K562 (cell line): ENCODE data around the gene COL7A1. TPM values are rescaled to one million over a fixed set of nuclear protein-coding genes. Genes with fewer than 3 reads are reported as not detected.

Experiments
- ATAC-seq: fragments of 200-7000 bp; cut with Tn5 transposase; 3 replicates; pipeline ENCODE4 v1.9.1; 2020; ENCODE audit warnings: moderate library complexity
- BruUV-seq: library from RNA; stranded (reverse); fragments of 400-500 nt; replicated peaks from 2 replicates; lab custom pipeline; 2021; lab: Mats Ljungman, UMichigan
- CTCF ChIA-PET: fragments of 300-600 bp; formaldehyde crosslinking; extraction: SDS; loops from one replicate; lab custom pipeline; 2021; ENCODE audit warnings: low intra/inter-chr PET ratio; lab: Yijun Ruan, JAX
- POLR2A ChIA-PET: fragments of 300-600, 350-650 bp; sonication (Branson Sonifier 250); formaldehyde crosslinking; extraction: SDS; loops from one replicate; lab custom pipeline; 2021; ENCODE audit warnings: antibody characterized with exemption, inconsistent platforms; lab: Yijun Ruan, JAX
- DNase-seq, 4 experiments: peaks; one replicate each; pipeline versions ENCODE4 v3.0.0 to v3.0.0-alpha.2; 2011 to 2018; ENCODE audit warnings: low spot score in 3 of 4, mixed read lengths in 3 of 4; ENCODE audit errors: extremely low read depth in 1 of 4
- FAIRE-seq: peaks from 2 replicates; lab custom pipeline; 2011; peaks lifted over from hg19 to GRCh38; lab: Jason Lieb, UNC
- H2AFZ ChIP-seq: 2 replicates; pipeline ENCODE4 v1.6.0; 2011; ENCODE audit warnings: low read depth, low read length, control low read depth, inconsistent platforms
- H3K27ac ChIP-seq: fragments of 200-600 bp; 3 replicates; pipeline ENCODE4 v1.8.0; 2011; ENCODE audit warnings: low read depth, mild to moderate bottlenecking, control low read depth, inconsistent platforms, low read length, moderate library complexity, mixed read lengths; ENCODE audit errors: extremely low read depth
- H3K27me3 ChIP-seq, 2 experiments: fragments of 300-600 bp in 1 of 2; 2 replicates in 1 of 2; 3 replicates in 1 of 2; pipeline versions ENCODE4 v1.6.0 to v1.8.0; 2011; ENCODE audit warnings: inconsistent platforms in 2 of 2, low read length in 2 of 2, mild to moderate bottlenecking in 1 of 2, mixed read lengths in 1 of 2, moderate library complexity in 1 of 2; ENCODE audit not compliant: control insufficient read depth in 2 of 2, insufficient read depth in 2 of 2
- H3K36me3 ChIP-seq: fragments of 300-600 bp; 3 replicates; pipeline ENCODE4 v1.8.0; 2011; ENCODE audit warnings: mild to moderate bottlenecking, low read length, inconsistent platforms; ENCODE audit not compliant: control insufficient read depth, insufficient read depth
- H3K4me1 ChIP-seq, 2 experiments: fragments of 200-600 bp in 1 of 2; replicated peaks in 1 of 2; 2 replicates in 1 of 2; 3 replicates in 1 of 2; pipeline versions ENCODE4 v1.5.1 to v1.8.0; 2011; ENCODE audit warnings: inconsistent platforms in 2 of 2, low read length in 2 of 2, mild to moderate bottlenecking in 1 of 2, mixed read lengths in 1 of 2, moderate library complexity in 1 of 2; ENCODE audit not compliant: control insufficient read depth in 2 of 2, insufficient read depth in 2 of 2
- H3K4me2 ChIP-seq: 2 replicates; pipeline ENCODE4 v1.6.1; 2011; ENCODE audit warnings: low read length, control low read depth, inconsistent platforms, mixed read lengths; ENCODE audit not compliant: insufficient read depth
- H3K4me3 ChIP-seq: fragments of 200-600 bp; sonication (generic), shearing (Covaris generic); 2 replicates; pipeline ENCODE4 v1.5.1; 2016; ENCODE audit warnings: control low read depth, inconsistent platforms
- H3K79me2 ChIP-seq: fragments of 200-600 bp; 3 replicates; pipeline ENCODE4 v1.8.0; 2011; ENCODE audit warnings: low read length, inconsistent platforms; ENCODE audit not compliant: control insufficient read depth, insufficient read depth
- H3K9ac ChIP-seq, 2 experiments: 2 replicates each; pipeline versions ENCODE4 v1.6.0 to v1.6.1; 2011; ENCODE audit warnings: low read depth in 2 of 2, low read length in 2 of 2, control low read depth in 1 of 2, inconsistent platforms in 1 of 2, mild to moderate bottlenecking in 1 of 2, mixed read lengths in 1 of 2; ENCODE audit not compliant: insufficient read depth in 1 of 2
- H3K9me1 ChIP-seq: one replicate; pipeline ENCODE4 v1.6.0; 2011; ENCODE audit warnings: inconsistent platforms, mild to moderate bottlenecking, low read length, moderate library complexity; ENCODE audit not compliant: control insufficient read depth, insufficient read depth
- H3K9me3 ChIP-seq: replicated peaks from 2 replicates; pipeline ENCODE4 v1.5.1; 2011; ENCODE audit warnings: low read depth, low read length, inconsistent platforms; ENCODE audit not compliant: control insufficient read depth, insufficient read depth
- H4K20me1 ChIP-seq: replicated peaks from 2 replicates; pipeline ENCODE4 v1.6.1; 2011; ENCODE audit warnings: low read length, inconsistent platforms, mixed read lengths; ENCODE audit not compliant: control insufficient read depth, insufficient read depth
- JUND ChIP-seq, 2 experiments: IDR thresholded peaks; 2 replicates in 1 of 2; 3 replicates in 1 of 2; pipeline ENCODE4 v1.6.1; 2011; ENCODE audit warnings: borderline replicate concordance in 2 of 2, low read depth in 2 of 2, low read length in 2 of 2, improper control_type of control experiment in 1 of 2, missing biosample characterization in 1 of 2, missing genetic modification characterization in 1 of 2, missing genetic modification reagents in 1 of 2
- WGBS: fragments of 100-300 bp; shearing (Covaris generic); methylation state at CpG from one replicate; pipeline ENCODE4 v1.1.6; 2016; ENCODE audit warnings: low coverage, mixed read lengths; ENCODE audit not compliant: insufficient coverage; ENCODE audit errors: missing lambda C conversion rate; 5-methylcytosine and 5-hydroxymethylcytosine counted together
- in situ Hi-C: fragments of 300-500 bp; cut with MboI; formaldehyde crosslinking; loops from 4 replicates; pipeline ENCODE4 v1.15.0; 2018; ENCODE audit warnings: inconsistent platforms, mixed read lengths
- intact Hi-C: fragments of 100-400 bp; cut with micrococcal nuclease; formaldehyde crosslinking; loops from 2 replicates; pipeline ENCODE4 v1.14.2; 2022
- polyA plus RNA-seq, 8 experiments: library from polyadenylated mRNA; depleted of rRNA in 4 of 8; stranded (reverse) in 5 of 8; unstranded in 3 of 8; fragments of >200 nt; fragmentation: Nextera tagmentation in 2 of 8; fragmentation: Illumina TruSeq in 1 of 8; extraction: Ambion mirVana in 2 of 8; extraction: Trizol in 1 of 8; gene quantifications; 2 replicates each; pipeline versions ENCODE4 v1.2.1 to v1.2.3, GENCODE V29; 2011 to 2014; ENCODE audit warnings: inconsistent platforms in 1 of 8, missing spikeins in 1 of 8
- total RNA-seq, 7 experiments: library from RNA; depleted of rRNA in 6 of 7; stranded (reverse); fragments of >200 nt in 6 of 7; fragmentation: Illumina TruSeq in 2 of 7; extraction: Trizol in 2 of 7; gene quantifications; 2 replicates each; pipeline versions ENCODE4 v1.2.1 to v1.2.3, GENCODE V29; 2011 to 2021; ENCODE audit warnings: low replicate concordance in 1 of 7
- TF ChIP-seq, protein P1 (sequence below), 2 experiments: fragments of 450-650 bp in 1 of 2; sonication (generic) in 1 of 2; formaldehyde crosslinking in 1 of 2; IDR thresholded peaks; 2 replicates each; pipeline versions ENCODE4 v1.7.1 to v1.9.0; 2016 to 2022; ENCODE audit warnings: inconsistent platforms in 1 of 2, mild to moderate bottlenecking in 1 of 2, missing genetic modification reagents in 1 of 2
- TF ChIP-seq, protein P2 (sequence below), 3 experiments: IDR thresholded peaks in 2 of 3; conservative IDR thresholded peaks in 1 of 3; 2 replicates each; pipeline ENCODE4 v1.5.1; 2011 to 2012; ENCODE audit warnings: low read length in 3 of 3, mild to moderate bottlenecking in 3 of 3, control low read depth in 2 of 3, improper control_type of control experiment in 1 of 3, inconsistent platforms in 1 of 3, low read depth in 1 of 3, mixed read lengths in 1 of 3, moderate library complexity in 1 of 3; ENCODE audit not compliant: insufficient read depth in 2 of 3

The COL7A1 gene
- total and polyA plus RNA-seq, 9 of the 15 experiments (the other 6 are each of a cell fraction or from before 2014, with no cell fraction given): 0.09 to 0.66 (median 0.35) TPM; not detected in 3

DNA sequence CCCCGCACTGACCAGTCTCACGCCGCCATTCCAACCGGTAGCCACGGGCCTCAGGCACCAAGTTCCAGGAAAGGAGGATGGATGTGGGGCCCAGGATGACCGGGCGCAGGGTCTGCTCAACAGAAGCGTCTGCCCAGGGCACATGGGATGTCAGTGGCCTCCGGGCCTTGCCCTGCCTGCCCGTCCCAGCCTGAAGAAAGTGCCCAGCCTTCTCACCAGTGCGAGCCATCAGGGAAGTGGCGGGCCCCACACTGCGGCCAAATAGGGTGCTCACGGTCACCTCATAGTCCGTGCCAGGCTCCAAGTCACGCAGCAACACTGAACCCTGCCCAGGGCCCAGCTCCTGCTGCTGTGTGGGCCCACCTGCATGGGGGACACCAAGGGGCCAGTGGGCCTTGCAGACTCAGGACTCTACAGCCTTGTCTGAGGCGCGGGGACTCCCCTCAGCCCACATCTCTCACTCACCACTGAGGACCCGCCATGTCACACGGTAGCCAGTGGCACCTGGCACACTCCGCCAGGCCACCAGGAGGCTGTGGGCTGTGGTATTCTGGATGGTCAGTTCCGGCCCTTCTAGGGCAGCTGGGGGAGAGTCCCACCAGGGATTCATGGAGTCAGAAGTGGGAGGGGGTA lies 3.1 kb downstream of the COL7A1 start (continued):
- TF ChIP-seq JUND (IDR thresholded peaks at IDR 0.05; ENCODE audit: borderline replicate concordance, low read depth, low read length) (no peak), JUND (tag; IDR thresholded peaks at IDR 0.05; ENCODE audit: borderline replicate concordance, low read depth, low read length) (no peak)

- 25% methylated on average over 13 of the region's 14 CpGs for WGBS
- peak in 2 of 4 experiments; percentile 28 to 29 for DNase-seq
- Histone ChIP-seq H3K36me3 (no peaks in the 10 kb centered on the region), H2AFZ (no peak overlapping the region), H3K9me1 (no peaks in the 10 kb centered on the region), H3K9ac (peak overlapping the region in 1 of 2 experiments; percentile 45; a peak in 1 of 4 replicates), H3K9me3 (no peaks in the 10 kb centered on the region), H3K27ac (no peak overlapping the region), H3K27me3 (peaks cover 0 to 31% of the 10 kb centered on the region in 2 experiments; a peak in 3 of 5 replicates), H3K4me3 (no peak overlapping the region), H3K4me2 (no peak overlapping the region), H3K79me2 (no peaks in the 10 kb centered on the region), H3K4me1 (peaks cover 12 to 45% of the 10 kb centered on the region in 2 experiments; a peak in 4 of 5 replicates), H4K20me1 (no peaks in the 10 kb centered on the region; the same call in 1 of the 2 replicates)
- ChIA-PET POLR2A (interaction anchor here (0.6 kb wide), 2 partner anchors 22 to 155 kb away, joined by 3 read pairs; no protein-coding TSS in a partner anchor), CTCF (no interaction called here)
- no peak for FAIRE-seq
- ATAC-seq: 0 out of 3 replicates have a peak, but pooled peaks have one; percentile 14
- intact Hi-C loops: no loop called here
- in situ Hi-C loops: no loop called here
- no TSS peak for BruUV-seq
- TF ChIP-seq, protein P1, sequence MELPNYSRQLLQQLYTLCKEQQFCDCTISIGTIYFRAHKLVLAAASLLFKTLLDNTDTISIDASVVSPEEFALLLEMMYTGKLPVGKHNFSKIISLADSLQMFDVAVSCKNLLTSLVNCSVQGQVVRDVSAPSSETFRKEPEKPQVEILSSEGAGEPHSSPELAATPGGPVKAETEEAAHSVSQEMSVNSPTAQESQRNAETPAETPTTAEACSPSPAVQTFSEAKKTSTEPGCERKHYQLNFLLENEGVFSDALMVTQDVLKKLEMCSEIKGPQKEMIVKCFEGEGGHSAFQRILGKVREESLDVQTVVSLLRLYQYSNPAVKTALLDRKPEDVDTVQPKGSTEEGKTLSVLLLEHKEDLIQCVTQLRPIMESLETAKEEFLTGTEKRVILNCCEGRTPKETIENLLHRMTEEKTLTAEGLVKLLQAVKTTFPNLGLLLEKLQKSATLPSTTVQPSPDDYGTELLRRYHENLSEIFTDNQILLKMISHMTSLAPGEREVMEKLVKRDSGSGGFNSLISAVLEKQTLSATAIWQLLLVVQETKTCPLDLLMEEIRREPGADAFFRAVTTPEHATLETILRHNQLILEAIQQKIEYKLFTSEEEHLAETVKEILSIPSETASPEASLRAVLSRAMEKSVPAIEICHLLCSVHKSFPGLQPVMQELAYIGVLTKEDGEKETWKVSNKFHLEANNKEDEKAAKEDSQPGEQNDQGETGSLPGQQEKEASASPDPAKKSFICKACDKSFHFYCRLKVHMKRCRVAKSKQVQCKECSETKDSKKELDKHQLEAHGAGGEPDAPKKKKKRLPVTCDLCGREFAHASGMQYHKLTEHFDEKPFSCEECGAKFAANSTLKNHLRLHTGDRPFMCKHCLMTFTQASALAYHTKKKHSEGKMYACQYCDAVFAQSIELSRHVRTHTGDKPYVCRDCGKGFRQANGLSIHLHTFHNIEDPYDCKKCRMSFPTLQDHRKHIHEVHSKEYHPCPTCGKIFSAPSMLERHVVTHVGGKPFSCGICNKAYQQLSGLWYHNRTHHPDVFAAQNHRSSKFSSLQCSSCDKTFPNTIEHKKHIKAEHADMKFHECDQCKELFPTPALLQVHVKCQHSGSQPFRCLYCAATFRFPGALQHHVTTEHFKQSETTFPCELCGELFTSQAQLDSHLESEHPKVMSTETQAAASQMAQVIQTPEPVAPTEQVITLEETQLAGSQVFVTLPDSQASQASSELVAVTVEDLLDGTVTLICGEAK (IDR thresholded peaks at IDR 0.05): no peak
- TF ChIP-seq, protein P1 (CRISPR knock-in tag; IDR thresholded peaks at IDR 0.05): no peak
- TF ChIP-seq, protein P2, sequence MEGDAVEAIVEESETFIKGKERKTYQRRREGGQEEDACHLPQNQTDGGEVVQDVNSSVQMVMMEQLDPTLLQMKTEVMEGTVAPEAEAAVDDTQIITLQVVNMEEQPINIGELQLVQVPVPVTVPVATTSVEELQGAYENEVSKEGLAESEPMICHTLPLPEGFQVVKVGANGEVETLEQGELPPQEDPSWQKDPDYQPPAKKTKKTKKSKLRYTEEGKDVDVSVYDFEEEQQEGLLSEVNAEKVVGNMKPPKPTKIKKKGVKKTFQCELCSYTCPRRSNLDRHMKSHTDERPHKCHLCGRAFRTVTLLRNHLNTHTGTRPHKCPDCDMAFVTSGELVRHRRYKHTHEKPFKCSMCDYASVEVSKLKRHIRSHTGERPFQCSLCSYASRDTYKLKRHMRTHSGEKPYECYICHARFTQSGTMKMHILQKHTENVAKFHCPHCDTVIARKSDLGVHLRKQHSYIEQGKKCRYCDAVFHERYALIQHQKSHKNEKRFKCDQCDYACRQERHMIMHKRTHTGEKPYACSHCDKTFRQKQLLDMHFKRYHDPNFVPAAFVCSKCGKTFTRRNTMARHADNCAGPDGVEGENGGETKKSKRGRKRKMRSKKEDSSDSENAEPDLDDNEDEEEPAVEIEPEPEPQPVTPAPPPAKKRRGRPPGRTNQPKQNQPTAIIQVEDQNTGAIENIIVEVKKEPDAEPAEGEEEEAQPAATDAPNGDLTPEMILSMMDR (IDR thresholded peaks at IDR 0.05 in 2 of 3, conservative IDR thresholded peaks at IDR 0.05 in 1 of 3; ENCODE audit: insufficient read depth in 2 of 3, low read depth in 1 of 3, low read length in 3 of 3): 0 out of 6 replicates have a peak, but pooled peaks of 1 of the 3 experiments have one; percentile 8
Measured at GRCh38 chr3:48591436-48591835, 3.7 kb downstream of the COL7A1 start.
